Hepatocyte (in vitro differentiated cells): ENCODE data around the gene KDM1A. TPM values are rescaled to one million over a fixed set of nuclear protein-coding genes. Genes with fewer than 3 reads are reported as not detected.
A peak's percentile ranks its signal among the peaks of the same experiment; 100 is the strongest.

ENCODE experiments used
- DNase-seq: peaks from one replicate; pipeline ENCODE4 v3.0.0-alpha.2; 2016; ENCODE audit warnings: low spot score
- H2AFZ ChIP-seq: fragments of 200-600 bp; sonication (generic); 2 replicates; pipeline ENCODE4 v1.6.0; 2016; ENCODE audit warnings: antibody characterized with exemption, mild to moderate bottlenecking
- H3K27ac ChIP-seq: fragments of 200-600 bp; sonication (generic); 2 replicates; pipeline ENCODE4 v1.5.1; 2016; ENCODE audit warnings: mild to moderate bottlenecking
- H3K27me3 ChIP-seq: fragments of 200-600 bp; sonication (generic); 2 replicates; pipeline ENCODE4 v1.6.1; 2016
- H3K36me3 ChIP-seq: fragments of 200-600 bp; sonication (generic); replicated peaks from 2 replicates; pipeline ENCODE4 v1.5.1; 2016; ENCODE audit warnings: low read depth; ENCODE audit not compliant: insufficient read depth
- H3K4me1 ChIP-seq: fragments of 200-600 bp; sonication (generic); 2 replicates; pipeline ENCODE4 v1.5.1; 2016; ENCODE audit warnings: mild to moderate bottlenecking, moderate library complexity; ENCODE audit not compliant: insufficient read depth
- H3K4me2 ChIP-seq: fragments of 200-600 bp; sonication (generic); 2 replicates; pipeline ENCODE4 v1.6.0; 2016
- H3K4me3 ChIP-seq: fragments of 200-600 bp; sonication (generic); 2 replicates; pipeline ENCODE4 v1.5.1; 2016; ENCODE audit warnings: mild to moderate bottlenecking
- H3K79me2 ChIP-seq: fragments of 200-600 bp; sonication (generic); 2 replicates; pipeline ENCODE4 v1.6.0; 2017; ENCODE audit warnings: mild to moderate bottlenecking
- H3K9me2 ChIP-seq: fragments of 200-600 bp; sonication (generic); replicated peaks from 2 replicates; pipeline ENCODE4 v1.6.0; 2017; ENCODE audit warnings: mild to moderate bottlenecking; ENCODE audit not compliant: insufficient read depth
- H3K9me3 ChIP-seq: fragments of 200-600 bp; sonication (generic); 2 replicates; pipeline ENCODE4 v1.5.1; 2016; ENCODE audit warnings: low read depth, mild to moderate bottlenecking
- H4K20me1 ChIP-seq: fragments of 200-600 bp; sonication (generic); 2 replicates; pipeline ENCODE4 v1.6.0; 2016; ENCODE audit warnings: mild to moderate bottlenecking; ENCODE audit not compliant: insufficient read depth, poor library complexity, severe bottlenecking
- CTCF ChIP-seq: fragments of 200-600 bp; sonication (generic); IDR thresholded peaks from 2 replicates; pipeline ENCODE4 v1.5.1; 2016; ENCODE audit warnings: antibody characterized with exemption, mild to moderate bottlenecking; ENCODE audit not compliant: poor library complexity
- EZH2 ChIP-seq: fragments of 200-600 bp; sonication (generic); IDR thresholded peaks from 2 replicates; pipeline ENCODE4 v1.6.1; 2016; ENCODE audit warnings: antibody characterized with exemption, mild to moderate bottlenecking, borderline replicate concordance
- EZH2phosphoT487 ChIP-seq: fragments of 200-600 bp; sonication (generic); IDR thresholded peaks from one replicate; pipeline ENCODE4 v1.6.1; 2018; ENCODE audit warnings: antibody characterized with exemption, mild to moderate bottlenecking, low read depth, moderate library complexity; ENCODE audit not compliant: unreplicated experiment, severe bottlenecking
- WGBS: methylation state at CpG from one replicate; pipeline ENCODE4 v1.1.6; 2016; ENCODE audit warnings: low lambda C conversion rate; ENCODE audit errors: missing lambda C conversion rate; 5-methylcytosine and 5-hydroxymethylcytosine counted together
- polyA plus RNA-seq: library from polyadenylated mRNA; unstranded; fragments of >200 nt; fragmentation: Nextera tagmentation; extraction: Ambion mirVana; gene quantifications from 2 replicates; pipeline ENCODE4 v1.2.1, GENCODE V29; 2016
- total RNA-seq: library from RNA; depleted of rRNA; stranded (reverse); fragments of >200 nt; gene quantifications from 2 replicates; pipeline ENCODE4 v1.2.3, GENCODE V29; 2014

Gene KDM1A
- total and polyA plus RNA-seq, 2 experiments from 2014 or later: 64.5 to 97.9 TPM

DNA sequence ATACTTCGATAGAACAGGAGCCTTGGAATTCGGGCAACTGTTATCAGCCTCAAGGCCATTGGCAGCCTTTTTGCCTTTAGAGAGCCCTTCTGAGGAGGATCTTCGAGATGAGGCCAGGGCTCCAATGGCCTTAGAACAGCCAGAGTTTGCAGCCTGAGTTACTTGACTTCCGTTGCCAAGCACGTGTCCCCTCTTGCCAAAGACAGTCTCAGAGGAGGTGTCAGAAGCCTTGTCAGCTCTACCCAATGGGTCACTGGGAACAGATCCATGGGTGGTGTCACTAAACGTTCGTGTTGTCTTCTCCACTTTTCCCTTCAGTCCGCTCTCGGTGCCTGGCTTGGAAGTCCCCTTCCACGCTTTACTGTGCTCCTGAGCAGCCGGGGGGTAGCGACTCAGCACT is 73.2 kb downstream of the KDM1A start:
- H3K79me2 ChIP-seq: peaks cover 10% of the 10 kb centered on the region
- H3K9me2 ChIP-seq: no peaks in the 10 kb centered on the region
- no peaks in the 10 kb centered on the region for H4K20me1 ChIP-seq
- H2AFZ ChIP-seq: no peak overlapping the region
- no peaks in the 10 kb centered on the region for H3K36me3 ChIP-seq
- no peaks in the 10 kb centered on the region for H3K4me1 ChIP-seq
- TF ChIP-seq EZH2 (no peak), EZH2phosphoT487 (no peak), CTCF (no peak)
- 90% methylated on average over 12 of the region's 12 CpGs for WGBS
- no peaks in the 10 kb centered on the region for H3K27me3 ChIP-seq
- no peak for DNase-seq
- H3K9me3 ChIP-seq: no peaks in the 10 kb centered on the region
- H3K4me2 ChIP-seq: no peak overlapping the region
- H3K27ac ChIP-seq: no peak overlapping the region
- no peak overlapping the region for H3K4me3 ChIP-seq

DNA sequence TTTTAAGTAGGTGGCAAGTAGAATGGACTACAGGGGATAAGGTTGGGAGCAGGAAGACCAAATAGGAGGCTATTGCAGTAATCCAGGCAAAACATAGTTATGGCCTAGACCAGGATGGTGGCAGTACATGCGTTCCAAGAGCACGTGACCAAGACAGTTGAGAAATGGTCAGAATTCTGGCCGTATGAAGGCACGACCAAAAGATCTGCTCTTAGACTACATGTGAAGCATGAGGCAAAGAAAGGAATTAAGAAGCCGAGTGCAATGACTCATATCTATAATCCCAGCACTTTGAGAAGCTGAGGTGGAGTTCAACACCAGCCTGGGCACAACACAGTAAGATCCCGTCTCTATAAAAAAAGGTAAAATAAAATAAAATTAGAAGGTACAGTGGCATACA is 78.0 kb downstream of the KDM1A start:
- H3K79me2 ChIP-seq: peaks cover 20% of the 10 kb centered on the region
- no peak overlapping the region for H3K4me3 ChIP-seq
- no peak overlapping the region for H3K27ac ChIP-seq
- H4K20me1 ChIP-seq: peaks cover 12% of the 10 kb centered on the region
- no peaks in the 10 kb centered on the region for H3K36me3 ChIP-seq
- no peaks in the 10 kb centered on the region for H3K27me3 ChIP-seq
- no peaks in the 10 kb centered on the region for H3K9me3 ChIP-seq
- no peaks in the 10 kb centered on the region for H3K9me2 ChIP-seq
- no peak overlapping the region for H2AFZ ChIP-seq
- H3K4me1 ChIP-seq: peaks cover 32% of the 10 kb centered on the region
- no peak overlapping the region for H3K4me2 ChIP-seq
- TF ChIP-seq EZH2phosphoT487 (no peak), EZH2 (no peak), CTCF (no peak)
- no peak for DNase-seq
- 85% methylated on average over 6 of the region's 6 CpGs for WGBS

- Histone ChIP-seq H3K9me2 (no peaks in the 10 kb centered on the region), H3K4me3 (no peak overlapping the region), H3K4me1 (peaks cover 33% of the 10 kb centered on the region), H3K4me2 (peak overlapping the region; percentile 46), H3K27ac (no peak overlapping the region), H3K9me3 (no peaks in the 10 kb centered on the region), H3K79me2 (peaks cover 20% of the 10 kb centered on the region), H3K27me3 (no peaks in the 10 kb centered on the region), H4K20me1 (peaks cover 12% of the 10 kb centered on the region), H3K36me3 (no peaks in the 10 kb centered on the region), H2AFZ (no peak overlapping the region)
- 53% methylated on average over 12 of the region's 12 CpGs for WGBS
- TF ChIP-seq CTCF (peak; percentile 94), EZH2 (no peak), EZH2phosphoT487 (no peak)
- peak; percentile 83 for DNase-seq
Measured at GRCh38 chr1:23098463-23099170, 79.3 kb downstream of the KDM1A start.
